RWPE2 (cell line): ENCODE data around the gene ERMARD.

Source experiments
- ATAC-seq: fragments of 200-7000 bp; cut with Tn5 transposase; 3 replicates; pipeline ENCODE4 v1.9.1; 2021; ENCODE audit warnings: low read depth
- DNase-seq: peaks from one replicate; pipeline ENCODE4 v3.0.0-alpha.2; 2020; ENCODE audit warnings: low spot score
- H3K27ac ChIP-seq: fragments of 450-650 bp; 2 replicates; pipeline ENCODE4 v1.5.1; 2017; ENCODE audit warnings: mild to moderate bottlenecking; ENCODE audit not compliant: poor library complexity, severe bottlenecking
- H3K27me3 ChIP-seq: fragments of 250-450 bp; sonication (Bioruptor Pico); 2 replicates; pipeline ENCODE4 v1.5.1; 2021; ENCODE audit warnings: mild to moderate bottlenecking, moderate library complexity; ENCODE audit not compliant: insufficient read depth, poor library complexity, severe bottlenecking
- H3K36me3 ChIP-seq: fragments of 250-450 bp; sonication (Bioruptor Pico); 2 replicates; pipeline ENCODE4 v1.5.1; 2020; ENCODE audit warnings: low read depth, mild to moderate bottlenecking, moderate library complexity
- H3K4me1 ChIP-seq: fragments of 250-450 bp; sonication (Bioruptor Pico); 2 replicates; pipeline ENCODE4 v1.5.1; 2021; ENCODE audit warnings: mild to moderate bottlenecking, moderate library complexity; ENCODE audit not compliant: insufficient read depth, poor library complexity, severe bottlenecking
- H3K4me3 ChIP-seq: fragments of 250-450 bp; sonication (Bioruptor Pico); 2 replicates; pipeline ENCODE4 v1.5.1; 2021; ENCODE audit warnings: mild to moderate bottlenecking, moderate library complexity; ENCODE audit not compliant: severe bottlenecking
- H3K9me3 ChIP-seq: fragments of 250-450 bp; sonication (Bioruptor Pico); 2 replicates; pipeline ENCODE4 v1.5.1; 2021; ENCODE audit warnings: mild to moderate bottlenecking, moderate library complexity; ENCODE audit not compliant: severe bottlenecking
- TF ChIP-seq, protein P1 (sequence below): fragments of 450-650 bp; IDR thresholded peaks from one replicate; pipeline ENCODE4 v1.5.1; 2017; ENCODE audit warnings: mild to moderate bottlenecking, moderate library complexity; ENCODE audit not compliant: poor library complexity, severe bottlenecking

Gene ERMARD

DNA sequence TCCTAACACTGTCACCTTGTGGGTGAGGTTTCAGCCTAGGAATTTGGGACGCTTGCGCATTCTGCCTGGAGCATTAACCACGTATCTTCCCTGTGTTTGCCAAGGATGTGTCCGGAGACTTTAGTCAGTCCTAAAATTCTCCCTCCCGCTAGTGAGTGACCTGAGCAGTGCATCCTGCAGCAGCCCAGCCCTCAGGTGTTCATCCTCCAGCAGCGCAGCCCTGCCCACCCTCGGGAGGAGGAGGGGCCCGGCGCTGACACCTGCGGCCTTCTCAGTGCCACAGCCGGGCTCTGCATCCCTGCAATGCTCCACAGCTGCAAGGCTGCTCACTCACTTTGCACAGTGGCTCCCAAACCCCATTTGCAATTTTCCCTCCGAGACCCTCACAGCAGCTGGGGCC is 79.5 kb downstream of the ERMARD start:
- TF ChIP-seq, protein P1, sequence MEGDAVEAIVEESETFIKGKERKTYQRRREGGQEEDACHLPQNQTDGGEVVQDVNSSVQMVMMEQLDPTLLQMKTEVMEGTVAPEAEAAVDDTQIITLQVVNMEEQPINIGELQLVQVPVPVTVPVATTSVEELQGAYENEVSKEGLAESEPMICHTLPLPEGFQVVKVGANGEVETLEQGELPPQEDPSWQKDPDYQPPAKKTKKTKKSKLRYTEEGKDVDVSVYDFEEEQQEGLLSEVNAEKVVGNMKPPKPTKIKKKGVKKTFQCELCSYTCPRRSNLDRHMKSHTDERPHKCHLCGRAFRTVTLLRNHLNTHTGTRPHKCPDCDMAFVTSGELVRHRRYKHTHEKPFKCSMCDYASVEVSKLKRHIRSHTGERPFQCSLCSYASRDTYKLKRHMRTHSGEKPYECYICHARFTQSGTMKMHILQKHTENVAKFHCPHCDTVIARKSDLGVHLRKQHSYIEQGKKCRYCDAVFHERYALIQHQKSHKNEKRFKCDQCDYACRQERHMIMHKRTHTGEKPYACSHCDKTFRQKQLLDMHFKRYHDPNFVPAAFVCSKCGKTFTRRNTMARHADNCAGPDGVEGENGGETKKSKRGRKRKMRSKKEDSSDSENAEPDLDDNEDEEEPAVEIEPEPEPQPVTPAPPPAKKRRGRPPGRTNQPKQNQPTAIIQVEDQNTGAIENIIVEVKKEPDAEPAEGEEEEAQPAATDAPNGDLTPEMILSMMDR = no peak
- H3K4me3 ChIP-seq = no peak overlapping the region
- no peak for DNase-seq
- H3K27me3 ChIP-seq = no peaks in the 10 kb centered on the region
- H3K4me1 ChIP-seq = peaks cover 5% of the 10 kb centered on the region
- no peaks in the 10 kb centered on the region for H3K9me3 ChIP-seq
- ATAC-seq = peak; percentile 65
- no peaks in the 10 kb centered on the region for H3K36me3 ChIP-seq
- no peak overlapping the region for H3K27ac ChIP-seq
